Ishikawa (cell line): ENCODE measurements around the gene CKAP4.

Experiments
- CEBPB ChIP-seq: IDR thresholded peaks from 2 replicates; pipeline ENCODE4 v1.6.1; 2012
- EP300 ChIP-seq: IDR thresholded peaks from 2 replicates; pipeline ENCODE4 v1.6.1; 2012; ENCODE audit warnings: borderline replicate concordance
- FOXM1 ChIP-seq: IDR thresholded peaks from 2 replicates; pipeline ENCODE4 v1.6.1; 2012; ENCODE audit warnings: low read depth, borderline replicate concordance
- NFIC ChIP-seq: IDR thresholded peaks from 2 replicates; pipeline ENCODE4 v1.6.1; 2012
- RAD21 ChIP-seq: IDR thresholded peaks from 2 replicates; pipeline ENCODE4 v1.6.1; 2012; ENCODE audit warnings: low read depth
- TCF12 ChIP-seq: IDR thresholded peaks from 2 replicates; pipeline ENCODE4 v1.6.1; 2012; ENCODE audit warnings: low read depth
- TEAD4 ChIP-seq: IDR thresholded peaks from 2 replicates; pipeline ENCODE4 v1.6.1; 2012
- ZBTB7A ChIP-seq: IDR thresholded peaks from 2 replicates; pipeline ENCODE4 v1.6.1; 2012; ENCODE audit warnings: low read depth
- TF ChIP-seq, protein P1 (sequence below): IDR thresholded peaks from 2 replicates; pipeline ENCODE4 v1.6.1; 2012; ENCODE audit warnings: low read depth, mild to moderate bottlenecking

DNA sequence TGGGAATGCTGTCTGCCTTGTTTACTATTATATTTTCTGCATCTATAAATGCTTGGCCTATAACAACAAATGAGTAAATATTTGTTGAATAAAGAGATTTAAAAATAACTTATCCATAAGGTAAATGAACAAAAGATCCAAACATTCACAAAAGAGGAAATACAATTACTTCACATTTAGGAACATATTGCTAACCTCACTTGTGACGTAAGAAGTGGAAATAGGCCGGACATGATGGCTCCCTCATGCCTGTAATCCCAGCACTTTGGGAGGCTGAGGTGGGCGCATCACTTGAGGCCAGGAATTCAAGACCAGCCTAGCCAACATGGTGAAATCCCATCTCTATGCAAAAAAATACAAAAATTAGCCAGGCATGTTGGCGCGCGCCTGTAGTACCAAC, 25.7 kb upstream of the CKAP4 start:
- TF ChIP-seq EP300 = no peak
- no peak for TF ChIP-seq ZBTB7A
- TF ChIP-seq, protein P1, sequence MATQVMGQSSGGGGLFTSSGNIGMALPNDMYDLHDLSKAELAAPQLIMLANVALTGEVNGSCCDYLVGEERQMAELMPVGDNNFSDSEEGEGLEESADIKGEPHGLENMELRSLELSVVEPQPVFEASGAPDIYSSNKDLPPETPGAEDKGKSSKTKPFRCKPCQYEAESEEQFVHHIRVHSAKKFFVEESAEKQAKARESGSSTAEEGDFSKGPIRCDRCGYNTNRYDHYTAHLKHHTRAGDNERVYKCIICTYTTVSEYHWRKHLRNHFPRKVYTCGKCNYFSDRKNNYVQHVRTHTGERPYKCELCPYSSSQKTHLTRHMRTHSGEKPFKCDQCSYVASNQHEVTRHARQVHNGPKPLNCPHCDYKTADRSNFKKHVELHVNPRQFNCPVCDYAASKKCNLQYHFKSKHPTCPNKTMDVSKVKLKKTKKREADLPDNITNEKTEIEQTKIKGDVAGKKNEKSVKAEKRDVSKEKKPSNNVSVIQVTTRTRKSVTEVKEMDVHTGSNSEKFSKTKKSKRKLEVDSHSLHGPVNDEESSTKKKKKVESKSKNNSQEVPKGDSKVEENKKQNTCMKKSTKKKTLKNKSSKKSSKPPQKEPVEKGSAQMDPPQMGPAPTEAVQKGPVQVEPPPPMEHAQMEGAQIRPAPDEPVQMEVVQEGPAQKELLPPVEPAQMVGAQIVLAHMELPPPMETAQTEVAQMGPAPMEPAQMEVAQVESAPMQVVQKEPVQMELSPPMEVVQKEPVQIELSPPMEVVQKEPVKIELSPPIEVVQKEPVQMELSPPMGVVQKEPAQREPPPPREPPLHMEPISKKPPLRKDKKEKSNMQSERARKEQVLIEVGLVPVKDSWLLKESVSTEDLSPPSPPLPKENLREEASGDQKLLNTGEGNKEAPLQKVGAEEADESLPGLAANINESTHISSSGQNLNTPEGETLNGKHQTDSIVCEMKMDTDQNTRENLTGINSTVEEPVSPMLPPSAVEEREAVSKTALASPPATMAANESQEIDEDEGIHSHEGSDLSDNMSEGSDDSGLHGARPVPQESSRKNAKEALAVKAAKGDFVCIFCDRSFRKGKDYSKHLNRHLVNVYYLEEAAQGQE = no peak
- no peak for TF ChIP-seq TEAD4
- no peak for TF ChIP-seq RAD21
- no peak for TF ChIP-seq FOXM1
- no peak for TF ChIP-seq CEBPB
- TF ChIP-seq NFIC = no peak
- no peak for TF ChIP-seq TCF12
